ENCODE measurements around the gene URI1.

URI1 gene

DNA sequence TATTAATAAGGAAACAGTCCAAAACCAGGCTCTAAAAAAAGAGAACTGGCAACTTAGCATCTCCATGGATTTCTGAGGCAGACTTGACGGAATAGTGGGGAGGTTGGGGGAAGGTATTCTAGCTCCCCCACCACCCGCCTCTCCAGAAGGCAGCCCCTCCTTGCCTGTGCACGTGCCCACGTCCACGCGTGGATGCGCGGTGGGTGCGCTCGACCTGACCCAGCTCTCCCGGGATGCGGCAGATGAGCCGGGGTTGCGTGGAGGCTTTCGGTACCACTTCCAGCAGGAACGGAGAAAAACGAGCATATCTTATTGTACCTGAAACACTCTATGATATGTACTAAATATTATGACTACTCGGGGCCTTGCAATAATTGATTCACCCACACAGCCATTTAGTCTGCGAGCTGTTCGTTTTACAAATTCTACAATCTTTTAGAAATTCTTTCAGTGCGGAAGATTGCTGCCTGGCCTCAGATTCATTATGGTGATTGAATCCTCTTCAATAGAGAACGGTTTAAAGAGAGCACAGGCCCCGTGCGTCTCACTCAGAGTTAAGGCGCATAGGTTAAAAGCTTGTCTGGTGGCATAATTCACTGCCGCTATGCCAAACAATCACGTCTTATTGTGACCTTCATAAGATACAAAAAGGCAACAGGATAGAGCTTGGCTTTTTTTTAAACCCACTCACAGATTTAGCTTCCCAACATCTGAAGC is 117.9 kb downstream of the URI1 start:
- DNase-seq (ENCODE audit: low read depth), result no peak

DNA sequence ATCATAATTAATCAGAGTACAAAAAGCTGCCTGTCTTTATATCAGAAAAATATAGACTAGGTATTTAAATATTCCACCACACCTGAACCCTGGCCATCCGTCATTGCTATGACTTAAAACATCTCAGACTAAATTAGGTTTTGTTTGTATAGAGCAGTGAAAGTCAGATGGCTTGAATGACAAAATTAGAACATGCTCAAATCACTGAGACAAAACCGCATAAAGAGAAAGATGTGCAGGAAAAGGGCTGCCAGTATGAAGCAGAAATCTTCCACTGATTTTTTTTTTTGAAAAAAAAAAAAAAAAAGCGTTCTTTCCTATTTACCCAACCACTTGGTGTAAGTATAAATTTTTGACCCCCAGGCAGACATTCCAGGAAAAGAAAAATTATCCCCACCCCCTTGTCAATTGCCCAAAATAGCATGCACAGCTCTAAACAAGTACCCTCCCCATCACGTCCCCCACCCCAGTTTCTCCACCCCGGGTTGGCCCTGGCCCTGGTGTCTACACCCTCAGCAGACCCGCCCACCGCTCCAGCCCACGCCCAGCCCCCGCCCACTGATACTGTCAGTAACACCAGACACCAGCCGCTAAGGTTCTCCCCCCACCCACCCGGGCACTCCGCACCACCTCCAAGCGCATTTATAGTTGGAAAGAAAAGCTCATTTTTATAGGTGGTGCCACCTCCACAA is 118.6 kb downstream of the URI1 start:
- DNase-seq (ENCODE audit: low read depth), result no peak

DNA sequence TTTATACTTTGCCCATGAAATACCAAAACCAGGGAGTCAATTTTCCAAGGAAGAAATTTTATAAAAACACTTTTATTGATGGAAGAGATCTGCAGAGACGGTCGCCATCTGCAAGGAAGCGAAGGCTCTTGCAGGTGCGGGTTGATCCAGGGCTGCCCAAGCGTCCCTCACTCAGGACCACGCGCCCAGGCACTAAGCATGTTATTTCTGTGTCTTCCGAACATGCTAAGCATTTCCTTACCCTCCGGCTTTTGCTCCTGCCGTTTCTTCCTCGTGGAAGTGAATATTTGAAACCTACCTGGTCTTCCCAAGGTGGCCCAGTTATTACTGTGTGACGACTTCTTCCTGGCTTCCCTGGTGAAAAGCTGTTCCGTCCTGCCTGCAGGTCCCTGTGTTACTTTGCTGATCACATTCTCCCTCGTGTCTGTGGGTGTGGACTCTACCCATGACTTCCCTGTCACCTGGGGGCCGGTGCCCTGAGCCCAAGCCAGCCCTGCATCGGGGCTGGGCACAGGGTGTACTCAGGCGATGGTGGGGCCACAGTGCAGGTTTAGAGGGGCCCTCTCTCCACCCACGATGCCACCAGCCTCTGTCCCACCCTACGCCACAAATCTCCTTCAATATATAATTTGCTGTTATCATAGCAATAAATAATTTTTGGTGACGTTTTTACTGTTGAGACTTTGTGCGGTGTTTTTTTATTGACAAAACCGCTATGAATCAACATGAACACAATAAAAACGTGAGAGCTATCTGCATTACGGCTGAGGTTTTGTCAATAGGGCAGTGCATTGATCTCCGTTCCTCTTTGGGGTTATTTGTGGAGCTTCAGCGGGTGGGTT is 119.4 kb downstream of the URI1 start:
- no peak for DNase-seq (ENCODE audit: low read depth)

DNA sequence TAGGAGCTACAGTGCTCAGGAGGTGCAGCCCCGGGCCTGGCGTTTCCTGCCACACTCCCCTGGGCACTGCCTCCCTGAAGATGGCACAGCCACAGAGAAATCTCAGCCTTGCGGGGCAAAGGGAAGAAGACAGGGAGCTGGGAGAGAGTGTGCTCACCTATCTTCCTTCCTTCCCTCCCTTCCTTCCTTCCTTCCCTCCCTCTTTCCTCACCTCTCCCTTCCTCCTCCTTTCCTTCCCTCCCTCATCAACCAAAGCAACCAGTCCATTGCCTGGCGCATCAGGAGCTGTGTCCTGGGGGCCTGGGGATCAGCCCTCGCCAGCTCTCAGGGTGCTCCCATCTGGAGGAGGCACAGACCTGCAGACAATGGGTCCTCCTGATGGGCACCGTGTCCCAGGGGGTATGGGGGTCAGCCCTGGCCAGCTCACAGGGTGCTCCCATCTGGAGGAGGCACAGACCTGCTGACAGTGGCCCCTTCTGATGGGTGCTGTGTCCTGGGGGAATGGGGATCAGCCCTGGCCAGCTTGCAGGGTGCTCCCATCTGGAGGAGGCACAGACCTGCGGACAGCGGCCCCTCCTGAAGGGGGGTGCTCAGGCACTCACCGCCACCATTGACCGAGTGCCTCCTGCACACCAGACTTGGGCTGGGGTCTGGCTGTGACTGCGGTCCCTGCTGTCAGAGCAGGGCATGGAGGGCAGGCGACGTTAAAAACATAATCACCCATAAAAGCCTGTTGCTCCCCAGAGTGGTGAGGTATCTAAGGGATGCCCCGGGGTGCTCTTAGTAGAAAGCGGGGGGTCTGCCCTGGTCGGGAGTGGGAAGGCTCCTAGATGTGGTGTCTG is 120.2 kb downstream of the URI1 start:
- DNase-seq (ENCODE audit: low read depth), result no peak

- DNase-seq (ENCODE audit: low read depth), result no peak
These were observed 121.0 kb downstream of the URI1 start for GRCh38 chr19:30062907-30063649.

DNA sequence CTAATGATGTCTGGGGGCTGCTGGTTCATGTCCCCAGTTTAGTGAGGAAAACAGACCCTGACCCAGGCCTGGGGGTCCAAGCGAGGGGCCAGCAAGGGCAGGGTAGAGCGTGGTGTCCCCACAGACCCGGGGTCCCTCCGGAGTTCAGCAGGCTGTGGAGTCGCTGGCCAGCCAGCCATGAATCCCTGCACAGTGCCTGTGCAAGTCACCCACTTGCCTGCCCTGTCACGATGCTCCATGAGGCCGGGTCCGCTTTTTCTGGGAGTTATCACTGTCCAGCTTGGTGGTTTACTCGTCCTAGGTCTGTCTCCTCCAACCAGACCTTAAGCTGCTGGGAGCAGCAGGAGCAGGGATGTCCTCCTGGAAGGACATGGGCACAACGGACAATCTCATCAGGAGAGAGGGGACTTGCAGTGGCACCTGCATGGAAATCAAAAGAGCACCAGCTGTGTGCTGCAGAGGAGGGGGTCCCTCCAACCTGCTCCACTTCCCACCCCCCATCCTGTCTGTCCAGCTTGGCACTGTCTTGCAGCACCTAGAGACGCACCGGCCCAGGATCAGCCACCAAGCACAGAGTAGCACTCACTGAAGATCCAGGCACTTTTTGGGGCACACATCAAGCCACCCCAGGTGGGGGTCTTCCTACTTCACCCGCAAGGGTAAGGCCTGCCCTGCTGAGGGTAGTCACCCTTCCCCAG is 121.8 kb downstream of the URI1 start:
- DNase-seq (ENCODE audit: low read depth), result no peak

DNA sequence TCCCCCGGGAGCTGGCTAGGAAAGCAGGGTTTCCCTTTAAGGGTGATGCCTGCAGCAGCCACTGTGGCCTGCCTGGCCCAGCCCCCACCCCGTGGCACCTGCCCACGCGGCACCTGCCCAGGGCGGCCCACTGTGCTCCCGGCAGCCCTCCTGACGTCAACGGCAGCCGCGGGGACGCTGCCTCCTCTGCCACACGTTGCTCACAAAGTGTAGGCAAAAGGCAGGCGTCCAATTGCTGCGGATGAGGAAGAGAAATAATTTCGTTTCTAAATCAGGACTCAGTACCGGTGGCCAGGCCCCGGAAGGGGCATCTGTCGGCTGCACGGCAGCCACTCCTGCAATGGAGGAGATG is 122.3 kb downstream of the URI1 start:
- no peak for DNase-seq (ENCODE audit: low read depth)

- DNase-seq (ENCODE audit: low read depth), result no peak
These were observed 122.9 kb downstream of the URI1 start for GRCh38 chr19:30064771-30065494.

- DNase-seq (ENCODE audit: low read depth), result no peak
These were observed 123.9 kb downstream of the URI1 start for GRCh38 chr19:30065680-30066606.

Measured in activated gamma-delta T cell treated with anti-CD3 and anti-CD28 coated beads, Interleukin-2, amount 50 U/mL, for 16 hours (primary cell).